Tibial nerve (tissue), 3 donors: ENCODE measurements around the gene TIE1.

Source experiments
- POLR2A ChIP-seq, 2 donors: fragments of 450-650 bp; IDR thresholded peaks; one replicate each; pipeline ENCODE4 v1.6.1; 2017; ENCODE audit warnings: antibody characterized with exemption in 2 of 2, mild to moderate bottlenecking in 2 of 2, moderate library complexity in 2 of 2
- TF ChIP-seq, protein P1 (sequence below), 5 experiments: fragments of 200-600 bp in 3 of 5; fragments of 450-650 bp in 2 of 5; sonication (generic) in 3 of 5; IDR thresholded peaks; one replicate each; pipeline ENCODE4 v1.5.1; 2016 to 2019; ENCODE audit warnings: antibody characterized with exemption in 5 of 5, mild to moderate bottlenecking in 3 of 5, moderate library complexity in 2 of 5

- TF ChIP-seq, protein P1, sequence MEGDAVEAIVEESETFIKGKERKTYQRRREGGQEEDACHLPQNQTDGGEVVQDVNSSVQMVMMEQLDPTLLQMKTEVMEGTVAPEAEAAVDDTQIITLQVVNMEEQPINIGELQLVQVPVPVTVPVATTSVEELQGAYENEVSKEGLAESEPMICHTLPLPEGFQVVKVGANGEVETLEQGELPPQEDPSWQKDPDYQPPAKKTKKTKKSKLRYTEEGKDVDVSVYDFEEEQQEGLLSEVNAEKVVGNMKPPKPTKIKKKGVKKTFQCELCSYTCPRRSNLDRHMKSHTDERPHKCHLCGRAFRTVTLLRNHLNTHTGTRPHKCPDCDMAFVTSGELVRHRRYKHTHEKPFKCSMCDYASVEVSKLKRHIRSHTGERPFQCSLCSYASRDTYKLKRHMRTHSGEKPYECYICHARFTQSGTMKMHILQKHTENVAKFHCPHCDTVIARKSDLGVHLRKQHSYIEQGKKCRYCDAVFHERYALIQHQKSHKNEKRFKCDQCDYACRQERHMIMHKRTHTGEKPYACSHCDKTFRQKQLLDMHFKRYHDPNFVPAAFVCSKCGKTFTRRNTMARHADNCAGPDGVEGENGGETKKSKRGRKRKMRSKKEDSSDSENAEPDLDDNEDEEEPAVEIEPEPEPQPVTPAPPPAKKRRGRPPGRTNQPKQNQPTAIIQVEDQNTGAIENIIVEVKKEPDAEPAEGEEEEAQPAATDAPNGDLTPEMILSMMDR (IDR thresholded peaks at IDR 0.05), result no peak
- TF ChIP-seq POLR2A (IDR thresholded peaks at IDR 0.05), result no peak
These were observed 18.5 kb downstream of the TIE1 start for GRCh38 chr1:43319288-43319687.
